AG04449 (cell line): ENCODE data around the gene PIGL.

Experiments used
- CTCF ChIA-PET: fragments of 350-600 bp; formaldehyde crosslinking; extraction: SDS; loops from one replicate; lab custom pipeline; 2021; ENCODE audit warnings: antibody characterized with exemption; lab: Yijun Ruan, JAX
- POLR2A ChIA-PET: fragments of 400-600, 350-600 bp; formaldehyde crosslinking; extraction: SDS; loops from one replicate; lab custom pipeline; 2020; ENCODE audit warnings: antibody characterized with exemption, inconsistent platforms; lab: Yijun Ruan, JAX
- DNase-seq: peaks from one replicate; pipeline ENCODE4 v3.0.0-alpha.2; 2010; ENCODE audit warnings: low read depth, low spot score
- H3K4me3 ChIP-seq: 2 replicates; pipeline ENCODE4 v1.5.1; 2011; ENCODE audit warnings: low read depth, mild to moderate bottlenecking, control low read depth, low read length
- TF ChIP-seq, protein P1 (sequence below): IDR thresholded peaks from one replicate; pipeline ENCODE4 v1.5.1; 2011; ENCODE audit warnings: mild to moderate bottlenecking, moderate library complexity, low read length, control low read depth, inconsistent platforms; ENCODE audit not compliant: insufficient read depth; ENCODE audit errors: missing control alignments

PIGL gene

DNA sequence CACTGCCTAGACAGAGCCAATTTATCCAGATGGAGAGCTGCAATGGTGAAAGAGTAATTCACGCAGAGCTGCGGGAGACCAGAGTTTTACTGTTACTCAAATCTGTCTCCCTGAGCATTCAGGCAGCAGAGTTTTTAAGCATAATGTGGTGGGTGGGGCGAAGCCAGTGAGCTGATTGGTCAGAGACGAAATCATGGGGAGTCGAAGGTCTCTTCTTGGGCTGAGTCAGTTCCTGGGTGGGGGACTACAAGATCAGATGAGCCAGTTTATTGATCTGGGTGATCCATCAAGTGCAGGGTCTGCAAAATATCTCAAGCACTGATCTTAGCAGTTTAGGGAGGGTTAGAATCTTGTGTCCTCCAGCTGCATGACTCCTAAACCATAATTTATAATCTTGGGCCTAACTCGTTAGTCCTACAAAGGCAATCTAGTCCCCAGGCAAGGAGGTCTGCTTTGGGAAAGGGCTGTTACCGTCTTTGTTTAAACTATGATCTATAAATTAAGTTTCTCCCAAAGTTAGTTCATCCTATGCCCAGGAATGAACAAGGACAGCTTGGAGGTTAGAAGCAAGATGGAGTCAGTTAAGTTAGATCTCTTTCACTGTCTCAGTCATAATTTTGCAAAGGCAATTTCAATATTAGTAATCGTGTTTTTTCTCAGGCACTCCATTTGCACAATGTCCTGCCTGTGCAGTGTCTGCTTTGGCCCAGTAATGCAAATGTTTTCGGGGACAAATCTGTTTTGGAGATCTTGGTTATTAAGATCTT lies 27.0 kb downstream of the PIGL start:
- H3K4me3 ChIP-seq = no peak overlapping the region
- TF ChIP-seq, protein P1, sequence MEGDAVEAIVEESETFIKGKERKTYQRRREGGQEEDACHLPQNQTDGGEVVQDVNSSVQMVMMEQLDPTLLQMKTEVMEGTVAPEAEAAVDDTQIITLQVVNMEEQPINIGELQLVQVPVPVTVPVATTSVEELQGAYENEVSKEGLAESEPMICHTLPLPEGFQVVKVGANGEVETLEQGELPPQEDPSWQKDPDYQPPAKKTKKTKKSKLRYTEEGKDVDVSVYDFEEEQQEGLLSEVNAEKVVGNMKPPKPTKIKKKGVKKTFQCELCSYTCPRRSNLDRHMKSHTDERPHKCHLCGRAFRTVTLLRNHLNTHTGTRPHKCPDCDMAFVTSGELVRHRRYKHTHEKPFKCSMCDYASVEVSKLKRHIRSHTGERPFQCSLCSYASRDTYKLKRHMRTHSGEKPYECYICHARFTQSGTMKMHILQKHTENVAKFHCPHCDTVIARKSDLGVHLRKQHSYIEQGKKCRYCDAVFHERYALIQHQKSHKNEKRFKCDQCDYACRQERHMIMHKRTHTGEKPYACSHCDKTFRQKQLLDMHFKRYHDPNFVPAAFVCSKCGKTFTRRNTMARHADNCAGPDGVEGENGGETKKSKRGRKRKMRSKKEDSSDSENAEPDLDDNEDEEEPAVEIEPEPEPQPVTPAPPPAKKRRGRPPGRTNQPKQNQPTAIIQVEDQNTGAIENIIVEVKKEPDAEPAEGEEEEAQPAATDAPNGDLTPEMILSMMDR = no peak
- CTCF ChIA-PET = interaction anchor here (1.2 kb wide), 1 partner anchor 18 kb away, joined by 4 read pairs; no protein-coding TSS in a partner anchor
- no peak for DNase-seq
- POLR2A ChIA-PET = no interaction called here

- ChIA-PET CTCF (interaction anchor here (1.2 kb wide), 1 partner anchor 9 kb away, joined by 3 read pairs; no protein-coding TSS in a partner anchor), POLR2A (no interaction called here)
- no peak overlapping the region for H3K4me3 ChIP-seq
Measured at GRCh38 chr17:16247586-16247984, 30.6 kb downstream of the PIGL start.

DNA sequence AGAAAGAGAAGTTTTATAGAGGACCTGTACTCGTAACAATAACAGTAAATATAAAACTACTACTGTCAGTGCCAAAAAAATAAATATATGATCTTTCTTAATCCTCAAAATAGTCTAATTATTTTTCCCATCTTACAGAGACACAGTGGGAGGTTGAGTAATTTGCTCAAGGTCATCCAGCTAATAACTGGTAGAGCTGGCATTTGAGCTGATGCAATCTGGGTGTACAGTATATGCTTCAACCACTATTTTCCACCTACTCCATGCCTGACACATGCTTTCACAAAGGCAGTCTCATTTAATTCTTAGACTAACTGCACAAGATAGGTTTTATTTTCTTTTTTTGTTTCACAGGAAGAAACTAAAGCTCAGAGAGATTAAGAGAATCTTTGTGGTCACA lies 33.6 kb downstream of the PIGL start:
- no peak overlapping the region for H3K4me3 ChIP-seq
- TF ChIP-seq, protein P1 = no peak
- peak; percentile 51 for DNase-seq
- CTCF ChIA-PET = interaction anchor here (1.1 kb wide), 1 partner anchor 20 kb away, joined by 3 read pairs; no protein-coding TSS in a partner anchor
- POLR2A ChIA-PET = interaction anchor here (1.2 to 1.6 kb wide), 2 partner anchors 35 to 130 kb away, joined by 3 to 4 read pairs; partner anchors contain the start of gene UBB

More at GRCh38 chr17:16247586-16247984, 30.6 kb downstream of the PIGL start:
- DNase-seq = no peak
- TF ChIP-seq, protein P1 = no peak

DNA sequence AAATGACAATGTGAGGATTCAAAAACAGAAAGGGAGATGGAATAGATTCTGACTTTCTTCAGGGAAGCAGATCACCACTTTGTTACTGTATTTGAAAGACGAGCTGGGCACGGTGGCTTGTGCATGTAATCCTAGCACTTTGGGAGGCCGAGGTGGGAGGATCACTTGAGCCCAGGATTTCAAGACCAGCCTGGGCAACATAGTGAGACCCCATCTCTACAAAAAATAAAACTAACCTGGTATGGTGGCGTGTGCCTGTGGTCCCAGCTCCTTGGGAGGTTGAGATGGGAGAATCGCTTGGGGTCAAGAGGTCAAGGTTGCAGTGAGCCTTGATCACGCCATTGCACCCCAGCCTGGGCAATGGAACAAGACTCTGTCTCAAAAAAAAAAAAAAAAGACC lies 34.0 kb downstream of the PIGL start:
- TF ChIP-seq, protein P1 = no peak
- no peak for DNase-seq
- ChIA-PET CTCF (interaction anchor here (1.1 kb wide), 1 partner anchor 20 kb away, joined by 3 read pairs; no protein-coding TSS in a partner anchor), POLR2A (interaction anchor here (0.7 to 1.6 kb wide), 3 partner anchors 35 to 1701 kb away, joined by 3 to 5 read pairs (median 4); partner anchors contain the start of gene UBB)
- no peak overlapping the region for H3K4me3 ChIP-seq

DNA sequence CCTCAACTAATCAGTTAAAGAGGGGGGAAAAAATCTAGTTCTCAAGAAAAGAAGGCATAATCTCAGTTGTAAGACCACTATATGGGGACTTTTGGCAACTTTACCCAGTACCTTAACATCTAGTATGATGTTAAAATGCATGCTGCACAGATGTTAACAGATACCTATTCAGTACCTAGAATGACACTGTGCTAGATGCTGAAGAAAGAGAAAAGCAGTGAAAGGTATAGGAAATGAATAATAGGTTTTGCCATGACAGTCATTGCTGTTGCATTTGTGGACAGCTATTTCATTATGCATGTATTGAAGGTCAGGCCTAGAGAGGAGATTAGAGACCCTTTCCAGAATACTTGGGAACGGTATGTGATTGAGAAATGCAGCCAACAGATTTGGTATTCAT lies 34.5 kb downstream of the PIGL start:
- TF ChIP-seq, protein P1 = no peak
- ChIA-PET CTCF (interaction anchor here (1.1 kb wide), 1 partner anchor 21 kb away, joined by 3 read pairs; no protein-coding TSS in a partner anchor), POLR2A (interaction anchor here (0.7 to 1.6 kb wide), 3 partner anchors 35 to 1701 kb away, joined by 3 to 5 read pairs (median 4); partner anchors contain the start of gene UBB)
- DNase-seq = no peak
- H3K4me3 ChIP-seq = no peak overlapping the region
